Neuronal stem cell (in vitro differentiated cells): ENCODE results near the gene TMEM252.

Experiments
- DNase-seq: peaks from one replicate; pipeline ENCODE4 v3.0.0-alpha.2; 2013; ENCODE audit warnings: low spot score
- H2AFZ ChIP-seq: one replicate; pipeline ENCODE4 v1.6.1; 2013; ENCODE audit warnings: mild to moderate bottlenecking, low read length, inconsistent platforms
- H2AK5ac ChIP-seq: 2 replicates; pipeline ENCODE4 v1.6.1; 2013; ENCODE audit warnings: low read depth, mild to moderate bottlenecking, inconsistent platforms, low read length, moderate library complexity, mixed read lengths
- H2BK120ac ChIP-seq: 2 replicates; pipeline ENCODE4 v1.6.1; 2013; ENCODE audit warnings: low read depth, mild to moderate bottlenecking, inconsistent platforms, low read length, moderate library complexity, mixed read lengths
- H2BK12ac ChIP-seq: one replicate; pipeline ENCODE4 v1.6.1; 2013; ENCODE audit warnings: low read length, inconsistent platforms
- H2BK15ac ChIP-seq: 2 replicates; pipeline ENCODE4 v1.6.1; 2013; ENCODE audit warnings: mild to moderate bottlenecking, low read length, inconsistent platforms, mixed read lengths
- H2BK5ac ChIP-seq: one replicate; pipeline ENCODE4 v1.6.1; 2013; ENCODE audit warnings: inconsistent platforms, mild to moderate bottlenecking, low read length, moderate library complexity
- H3K14ac ChIP-seq: one replicate; pipeline ENCODE4 v1.6.1; 2013; ENCODE audit warnings: low read length, inconsistent platforms
- H3K18ac ChIP-seq: 2 replicates; pipeline ENCODE4 v1.6.1; 2013; ENCODE audit warnings: low read length, inconsistent platforms
- H3K23ac ChIP-seq: 2 replicates; pipeline ENCODE4 v1.6.1; 2013; ENCODE audit warnings: low read depth, mild to moderate bottlenecking, mixed read lengths, low read length, inconsistent platforms; ENCODE audit not compliant: poor library complexity
- H3K27ac ChIP-seq: replicated peaks from 3 replicates; pipeline ENCODE4 v1.5.1; 2013; ENCODE audit warnings: low read length, inconsistent platforms
- H3K27me3 ChIP-seq, 3 experiments: 2 replicates each; pipeline ENCODE4 v1.6.1; 2013; ENCODE audit warnings: low read length in 3 of 3, mild to moderate bottlenecking in 2 of 3, inconsistent platforms in 1 of 3, low read depth in 1 of 3, mixed read lengths in 1 of 3, moderate library complexity in 1 of 3; ENCODE audit not compliant: control insufficient read depth in 3 of 3, insufficient read depth in 3 of 3
- H3K36me3 ChIP-seq, 2 donors: replicated peaks in 1 of 2; 2 replicates each; pipeline ENCODE4 v1.6.1; 2013; ENCODE audit warnings: low read length in 2 of 2; ENCODE audit not compliant: control insufficient read depth in 2 of 2, insufficient read depth in 2 of 2
- H3K4ac ChIP-seq: 2 replicates; pipeline ENCODE4 v1.6.1; 2013; ENCODE audit warnings: inconsistent platforms, mild to moderate bottlenecking, low read length, moderate library complexity
- H3K4me1 ChIP-seq, 2 donors: 1 replicate in 1 of 2; 2 replicates in 1 of 2; pipeline ENCODE4 v1.6.1; 2013; ENCODE audit warnings: low read length in 2 of 2, low read depth in 1 of 2; ENCODE audit not compliant: control insufficient read depth in 2 of 2, insufficient read depth in 1 of 2
- H3K4me2 ChIP-seq: one replicate; pipeline ENCODE4 v1.6.1; 2013; ENCODE audit warnings: mild to moderate bottlenecking, low read length, inconsistent platforms; ENCODE audit not compliant: insufficient read depth, poor library complexity, severe bottlenecking
- H3K4me3 ChIP-seq, 2 donors: 2 replicates each; pipeline ENCODE4 v1.5.1; 2013; ENCODE audit warnings: low read length in 2 of 2, mild to moderate bottlenecking in 2 of 2, inconsistent platforms in 1 of 2, moderate library complexity in 1 of 2
- H3K79me1 ChIP-seq: one replicate; pipeline ENCODE4 v1.6.1; 2013; ENCODE audit warnings: low read depth, mild to moderate bottlenecking, inconsistent platforms, low read length, moderate library complexity
- H3K9ac ChIP-seq: one replicate; pipeline ENCODE4 v1.6.1; 2013; ENCODE audit warnings: mild to moderate bottlenecking, low read depth, low read length, inconsistent platforms; ENCODE audit not compliant: poor library complexity
- H3K9me3 ChIP-seq, 2 donors: replicated peaks in 1 of 2; 2 replicates each; pipeline versions ENCODE3 to v1.6.1; 2013; ENCODE audit warnings: low read length in 2 of 2, mild to moderate bottlenecking in 2 of 2, inconsistent platforms in 1 of 2, low read depth in 1 of 2, mixed read lengths in 1 of 2, moderate library complexity in 1 of 2; ENCODE audit not compliant: control insufficient read depth in 2 of 2, insufficient read depth in 1 of 2
- H4K8ac ChIP-seq: one replicate; pipeline ENCODE4 v1.6.1; 2013; ENCODE audit warnings: low read depth, mild to moderate bottlenecking, inconsistent platforms, low read length, moderate library complexity
- H4K91ac ChIP-seq: one replicate; pipeline ENCODE4 v1.6.1; 2013; ENCODE audit warnings: low read length, low read depth, mild to moderate bottlenecking, inconsistent platforms; ENCODE audit not compliant: poor library complexity
- WGBS, 2 donors: extraction: QIAGEN DNeasy Blood & Tissue Kit; methylation state at CpG; one replicate each; pipeline ENCODE4 v1.1.7; 2013; ENCODE audit warnings: missing lambda C conversion rate in 2 of 2, mixed read lengths in 1 of 2; ENCODE audit not compliant: insufficient read length in 2 of 2, insufficient replicate concordance in 1 of 2; ENCODE audit errors: extremely low coverage in 2 of 2; 5-methylcytosine and 5-hydroxymethylcytosine counted together

Gene TMEM252

GRCh38 chr9:68538200-68538599 is 2.5 kb downstream of the TMEM252 start:
- Histone ChIP-seq H2AK5ac (no peak overlapping the region), H3K36me3 (no peaks in the 10 kb centered on the region), H3K4ac (no peak overlapping the region), H3K4me1 (peaks cover 0 to 9% of the 10 kb centered on the region in 2 donors), H3K4me3 (no peak overlapping the region), H3K14ac (no peak overlapping the region), H2BK120ac (no peak overlapping the region), H3K9ac (no peak overlapping the region), H3K27ac (no peak overlapping the region), H3K23ac (no peak overlapping the region), H2AFZ (no peak overlapping the region), H3K9me3 (no peaks in the 10 kb centered on the region), H3K18ac (no peak overlapping the region), H2BK5ac (no peak overlapping the region), H4K91ac (no peak overlapping the region), H3K79me1 (no peaks in the 10 kb centered on the region), H2BK15ac (no peak overlapping the region), H3K4me2 (no peak overlapping the region), H3K27me3 (peaks cover 0 to 50% (median 0%) of the 10 kb centered on the region in 3 experiments), H4K8ac (no peak overlapping the region), H2BK12ac (no peak overlapping the region)
- DNase-seq: no peak
- no CpG with 5 or more reads among the region's 3 CpGs for WGBS, 2 donors

DNA sequence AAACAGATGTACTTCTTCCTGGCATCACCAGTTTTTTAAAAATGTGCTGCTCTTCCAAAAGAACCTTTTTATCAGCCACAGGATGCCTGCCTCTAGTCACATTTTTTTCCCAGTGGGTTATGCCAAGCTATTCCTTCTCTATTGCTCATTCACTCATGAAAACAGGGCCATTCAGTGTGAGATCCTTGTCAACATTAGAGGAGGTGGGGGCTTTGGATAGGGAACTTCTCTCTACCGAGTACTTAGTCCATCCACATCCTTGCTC is 3.1 kb downstream of the TMEM252 start:
- H4K8ac ChIP-seq: no peak overlapping the region
- no peak overlapping the region for H2BK5ac ChIP-seq
- H3K36me3 ChIP-seq: no peaks in the 10 kb centered on the region
- no peak overlapping the region for H3K4me3 ChIP-seq
- no peak overlapping the region for H2BK120ac ChIP-seq
- no peak for DNase-seq
- H4K91ac ChIP-seq: no peak overlapping the region
- no peaks in the 10 kb centered on the region for H3K79me1 ChIP-seq
- H3K4ac ChIP-seq: no peak overlapping the region
- no peak overlapping the region for H3K18ac ChIP-seq
- no peak overlapping the region for H2AFZ ChIP-seq
- no peak overlapping the region for H3K9ac ChIP-seq
- no peaks in the 10 kb centered on the region for H3K9me3 ChIP-seq
- no peak overlapping the region for H3K4me2 ChIP-seq
- H3K4me1 ChIP-seq: peaks cover 0 to 9% of the 10 kb centered on the region in 2 donors
- no peak overlapping the region for H3K23ac ChIP-seq
- WGBS, 2 donors: no CpG with 5 or more reads among the region's 1 CpG
- no peak overlapping the region for H2AK5ac ChIP-seq
- no peak overlapping the region for H3K27ac ChIP-seq
- H3K27me3 ChIP-seq: peaks cover 0 to 49% (median 0%) of the 10 kb centered on the region in 3 experiments
- no peak overlapping the region for H2BK12ac ChIP-seq
- H2BK15ac ChIP-seq: no peak overlapping the region
- no peak overlapping the region for H3K14ac ChIP-seq

- Histone ChIP-seq H4K8ac (no peak overlapping the region), H3K14ac (no peak overlapping the region), H2BK120ac (no peak overlapping the region), H3K4me1 (peaks cover 0 to 9% of the 10 kb centered on the region in 2 donors), H3K4ac (no peak overlapping the region), H3K9ac (no peak overlapping the region), H3K18ac (peak overlapping the region; percentile 16), H2BK5ac (no peak overlapping the region), H4K91ac (no peak overlapping the region), H3K9me3 (no peaks in the 10 kb centered on the region), H2AK5ac (no peak overlapping the region), H3K27me3 (peaks cover 0 to 45% (median 0%) of the 10 kb centered on the region in 3 experiments), H2BK15ac (no peak overlapping the region), H2AFZ (no peak overlapping the region), H3K27ac (no peak overlapping the region), H3K23ac (no peak overlapping the region), H3K4me3 (no peak overlapping the region), H3K36me3 (no peaks in the 10 kb centered on the region), H2BK12ac (no peak overlapping the region), H3K79me1 (no peaks in the 10 kb centered on the region), H3K4me2 (no peak overlapping the region)
- no peak for DNase-seq
- WGBS, 2 donors: no CpG with 5 or more reads among the region's 10 CpGs
Observed at GRCh38 chr9:68536876-68537615, 3.6 kb downstream of the TMEM252 start.

- H2AK5ac ChIP-seq: no peak overlapping the region
- H2BK12ac ChIP-seq: no peak overlapping the region
- no peak overlapping the region for H3K9ac ChIP-seq
- no peak overlapping the region for H2AFZ ChIP-seq
- no peak overlapping the region for H3K23ac ChIP-seq
- H3K9me3 ChIP-seq: no peaks in the 10 kb centered on the region
- H3K4me2 ChIP-seq: no peak overlapping the region
- no peak for DNase-seq
- H4K8ac ChIP-seq: no peak overlapping the region
- H3K27me3 ChIP-seq: peaks cover 0 to 31% (median 0%) of the 10 kb centered on the region in 3 experiments
- no peak overlapping the region for H2BK15ac ChIP-seq
- H3K79me1 ChIP-seq: no peaks in the 10 kb centered on the region
- H3K4ac ChIP-seq: no peak overlapping the region
- H3K18ac ChIP-seq: no peak overlapping the region
- WGBS, 2 donors: no CpG with 5 or more reads among the region's 3 CpGs
- H2BK120ac ChIP-seq: no peak overlapping the region
- H3K14ac ChIP-seq: no peak overlapping the region
- H3K4me3 ChIP-seq: no peak overlapping the region
- H3K4me1 ChIP-seq: peaks cover 0 to 9% of the 10 kb centered on the region in 2 donors
- no peak overlapping the region for H4K91ac ChIP-seq
- no peaks in the 10 kb centered on the region for H3K36me3 ChIP-seq
- H2BK5ac ChIP-seq: no peak overlapping the region
- H3K27ac ChIP-seq: no peak overlapping the region
Observed at GRCh38 chr9:68533678-68534077, 7.0 kb downstream of the TMEM252 start.
